NK-92 (cell line): ENCODE results near the gene CDYL.

Source experiments
- DNase-seq: peaks from one replicate; lab custom pipeline; 2025; ENCODE audit not compliant: unreplicated experiment; lab: John Stamatoyannopoulos, UW

The CDYL gene

GRCh38 chr6:4958624-4959023 is 182.4 kb downstream of the CDYL start:
- DNase-seq = no peak

GRCh38 chr6:4961322-4962168 is 185.3 kb downstream of the CDYL start:
- DNase-seq = no peak

- no peak for DNase-seq
Measured at GRCh38 chr6:4962905-4963304, 186.7 kb downstream of the CDYL start.

- no peak for DNase-seq
Measured at GRCh38 chr6:4964675-4965561, 188.7 kb downstream of the CDYL start.

- no peak for DNase-seq
Measured at GRCh38 chr6:4965562-4966389, 189.6 kb downstream of the CDYL start.

- DNase-seq = no peak
Measured at GRCh38 chr6:4967301-4968030, 191.3 kb downstream of the CDYL start.

- no peak for DNase-seq
Measured at GRCh38 chr6:4969609-4970285, 193.5 kb downstream of the CDYL start.

GRCh38 chr6:4970739-4971395 is 194.7 kb downstream of the CDYL start:
- no peak for DNase-seq

- no peak for DNase-seq
Measured at GRCh38 chr6:4971851-4972250, 195.6 kb downstream of the CDYL start.

GRCh38 chr6:4972438-4972837 is 196.2 kb downstream of the CDYL start:
- no peak for DNase-seq

GRCh38 chr6:4973415-4973814 is 197.2 kb downstream of the CDYL start:
- no peak for DNase-seq

- no peak for DNase-seq
Measured at GRCh38 chr6:4973982-4974745, 198.0 kb downstream of the CDYL start.

GRCh38 chr6:4974962-4975361 is 198.8 kb downstream of the CDYL start:
- no peak for DNase-seq

GRCh38 chr6:4975506-4975905 is 199.3 kb downstream of the CDYL start:
- no peak for DNase-seq

GRCh38 chr6:4977468-4977867 is 201.3 kb downstream of the CDYL start:
- no peak for DNase-seq

- DNase-seq = no peak
Measured at GRCh38 chr6:4979426-4979825, 203.2 kb downstream of the CDYL start.

- DNase-seq = no peak
Measured at GRCh38 chr6:4981761-4982160, 205.6 kb downstream of the CDYL start.

- DNase-seq = no peak
Measured at GRCh38 chr6:4983322-4983721, 207.1 kb downstream of the CDYL start.

GRCh38 chr6:4986999-4987398 is 210.8 kb downstream of the CDYL start:
- no peak for DNase-seq
